KMS-11 (cell line): ENCODE results near the gene PRKCD.

Source experiments
- H2AFZ ChIP-seq: fragments of 200-600 bp; sonication (generic); 2 replicates; pipeline ENCODE4 v1.6.1; 2016; ENCODE audit warnings: antibody characterized with exemption, mixed run types, low read depth
- H3K27ac ChIP-seq: fragments of 200-600 bp; sonication (generic); 2 replicates; pipeline ENCODE4 v1.6.1; 2016; ENCODE audit warnings: mild to moderate bottlenecking, mixed run types
- H3K27me3 ChIP-seq: fragments of 200-600 bp; sonication (generic); 2 replicates; pipeline ENCODE4 v1.6.1; 2017; ENCODE audit warnings: mild to moderate bottlenecking, low read depth, mixed run types, moderate library complexity; ENCODE audit not compliant: insufficient read depth
- H3K36me3 ChIP-seq: fragments of 200-600 bp; sonication (generic); 2 replicates; pipeline ENCODE4 v1.6.1; 2017; ENCODE audit warnings: mild to moderate bottlenecking, mixed run types; ENCODE audit not compliant: insufficient read depth
- H3K4me1 ChIP-seq: fragments of 200-600 bp; sonication (generic); 2 replicates; pipeline ENCODE4 v1.6.1; 2016; ENCODE audit warnings: mild to moderate bottlenecking, low read depth, mixed run types; ENCODE audit not compliant: poor library complexity, severe bottlenecking
- H3K4me2 ChIP-seq: fragments of 200-600 bp; sonication (generic); 2 replicates; pipeline ENCODE4 v1.7.0; 2016; ENCODE audit warnings: mild to moderate bottlenecking, mixed run types
- H3K4me3 ChIP-seq: fragments of 200-600 bp; sonication (generic); IDR thresholded peaks from 2 replicates; pipeline ENCODE4 v1.6.1; 2017; ENCODE audit warnings: low read depth, low read length, mixed read lengths; ENCODE audit not compliant: insufficient read depth
- H3K79me2 ChIP-seq: fragments of 200-600 bp; sonication (generic); 2 replicates; pipeline ENCODE4 v1.6.1; 2016; ENCODE audit warnings: low read depth, mixed run types; ENCODE audit not compliant: insufficient read depth
- H3K9ac ChIP-seq: fragments of 200-600 bp; sonication (generic); 2 replicates; pipeline ENCODE4 v1.6.1; 2016; ENCODE audit warnings: mild to moderate bottlenecking, mixed run types
- H4K20me1 ChIP-seq: fragments of 200-600 bp; sonication (generic); 2 replicates; pipeline ENCODE4 v1.6.1; 2016; ENCODE audit warnings: mild to moderate bottlenecking, mixed run types; ENCODE audit not compliant: insufficient read depth
- TF ChIP-seq, protein P1 (sequence below): fragments of 200-600 bp; sonication (generic); conservative IDR thresholded peaks from 2 replicates; pipeline ENCODE4 v1.6.1; 2017; ENCODE audit warnings: low read depth, mild to moderate bottlenecking, antibody characterized with exemption, low read length, moderate library complexity, mixed read lengths

Gene PRKCD

DNA sequence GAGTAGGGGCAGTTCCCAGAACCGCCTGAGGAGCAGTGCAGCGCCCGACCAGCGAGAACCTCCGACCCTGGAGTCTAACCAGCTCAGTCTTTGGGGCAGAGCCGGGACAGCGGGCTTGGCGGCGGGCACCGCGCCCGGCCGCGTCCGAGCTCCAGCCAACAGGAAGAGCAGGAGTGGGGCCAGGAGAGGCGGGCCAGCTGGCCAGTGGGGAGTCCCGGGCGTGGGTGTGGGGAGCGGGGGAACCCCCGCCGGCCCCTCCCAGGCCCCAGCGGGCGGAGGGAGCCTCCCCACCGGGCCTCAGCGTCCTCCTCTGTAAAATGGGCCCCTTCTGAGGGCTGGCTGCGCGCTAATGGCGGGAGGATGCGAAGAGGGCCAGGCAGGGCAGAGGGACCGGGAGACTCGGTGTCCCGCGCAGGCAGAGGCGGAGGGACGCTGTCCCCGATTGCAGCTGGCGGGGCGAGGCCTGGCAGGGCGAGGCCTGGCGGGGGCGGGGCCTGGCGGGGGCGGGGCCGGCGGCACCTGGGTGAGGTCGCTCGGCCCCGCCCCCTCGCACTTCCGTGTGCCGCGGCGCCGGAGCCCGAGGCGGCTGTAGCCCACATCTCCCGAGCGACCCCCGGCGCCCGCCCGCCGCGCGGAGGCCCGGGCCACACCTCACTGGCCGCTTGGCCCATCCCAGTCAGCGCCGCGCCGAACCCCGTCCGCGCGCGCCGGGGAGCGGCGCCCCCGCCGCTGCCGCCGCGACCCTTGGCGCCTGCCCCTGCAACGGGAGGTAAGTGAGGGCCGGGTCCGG, at the start of gene PRKCD:
PRKCD (plus strand) TSS at position 550 of the 790 bp plus-strand sequence. CDS start 17,214 bp downstream, outside the sequence.
- no peaks in the 10 kb centered on the region for H3K27me3 ChIP-seq
- H3K79me2 ChIP-seq, result no peaks in the 10 kb centered on the region
- TF ChIP-seq, protein P1, sequence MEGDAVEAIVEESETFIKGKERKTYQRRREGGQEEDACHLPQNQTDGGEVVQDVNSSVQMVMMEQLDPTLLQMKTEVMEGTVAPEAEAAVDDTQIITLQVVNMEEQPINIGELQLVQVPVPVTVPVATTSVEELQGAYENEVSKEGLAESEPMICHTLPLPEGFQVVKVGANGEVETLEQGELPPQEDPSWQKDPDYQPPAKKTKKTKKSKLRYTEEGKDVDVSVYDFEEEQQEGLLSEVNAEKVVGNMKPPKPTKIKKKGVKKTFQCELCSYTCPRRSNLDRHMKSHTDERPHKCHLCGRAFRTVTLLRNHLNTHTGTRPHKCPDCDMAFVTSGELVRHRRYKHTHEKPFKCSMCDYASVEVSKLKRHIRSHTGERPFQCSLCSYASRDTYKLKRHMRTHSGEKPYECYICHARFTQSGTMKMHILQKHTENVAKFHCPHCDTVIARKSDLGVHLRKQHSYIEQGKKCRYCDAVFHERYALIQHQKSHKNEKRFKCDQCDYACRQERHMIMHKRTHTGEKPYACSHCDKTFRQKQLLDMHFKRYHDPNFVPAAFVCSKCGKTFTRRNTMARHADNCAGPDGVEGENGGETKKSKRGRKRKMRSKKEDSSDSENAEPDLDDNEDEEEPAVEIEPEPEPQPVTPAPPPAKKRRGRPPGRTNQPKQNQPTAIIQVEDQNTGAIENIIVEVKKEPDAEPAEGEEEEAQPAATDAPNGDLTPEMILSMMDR, result no peak
- H2AFZ ChIP-seq, result peak within 1 kb of the TSS; percentile 79
- no peaks in the 10 kb centered on the region for H4K20me1 ChIP-seq
- H3K9ac ChIP-seq, result peak within 1 kb of the TSS; percentile 51; the same call in 1 of the 2 replicates
- H3K36me3 ChIP-seq, result no peaks in the 10 kb centered on the region
- no peak within 1 kb of the TSS for H3K27ac ChIP-seq
- H3K4me2 ChIP-seq, result peak within 1 kb of the TSS; percentile 71
- peaks cover 14% of the 10 kb centered on the region for H3K4me1 ChIP-seq
- peak within 1 kb of the TSS; percentile 43 for H3K4me3 ChIP-seq

- H3K79me2 ChIP-seq, result no peaks in the 10 kb centered on the region
Measured at GRCh38 chr3:53111822-53112221, 49.2 kb upstream of the PRKCD start.

DNA sequence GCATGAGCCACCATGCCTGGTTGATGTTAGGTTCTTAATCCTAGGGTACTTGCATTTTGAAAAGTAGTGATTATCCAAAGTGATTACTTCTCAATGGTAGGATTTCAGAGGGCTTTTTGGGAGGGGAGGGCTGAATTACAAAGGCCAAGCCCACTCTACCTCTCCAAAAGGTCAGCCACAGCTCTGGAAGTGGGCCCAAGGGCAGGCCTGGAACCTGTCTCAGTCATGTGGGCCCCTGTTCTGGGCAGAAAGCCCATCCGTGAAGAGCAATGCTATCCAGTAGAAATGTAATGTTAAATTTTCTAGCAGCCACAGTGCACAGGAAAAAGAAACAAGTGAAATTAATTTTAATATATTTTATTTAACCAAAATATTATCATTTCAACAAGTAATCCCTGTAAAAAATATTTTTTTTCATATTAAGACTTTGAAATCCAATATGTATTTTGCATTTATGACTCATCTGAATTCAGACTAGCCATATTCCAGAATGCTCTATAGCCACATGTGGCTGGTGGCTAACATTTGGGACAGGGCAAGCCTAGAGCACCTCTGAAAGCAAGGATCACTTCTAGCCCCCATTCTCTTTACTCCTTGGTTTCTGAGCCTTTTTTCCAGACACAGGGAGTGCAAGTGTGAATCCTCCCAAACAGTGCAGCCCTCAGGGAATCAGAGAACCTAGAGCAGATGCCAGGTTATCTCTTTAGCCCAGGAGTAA, 47.6 kb upstream of the PRKCD start:
- Histone ChIP-seq H4K20me1 (no peaks in the 10 kb centered on the region), H3K36me3 (no peaks in the 10 kb centered on the region)

More at GRCh38 chr3:53111822-53112221, 49.2 kb upstream of the PRKCD start:
- Histone ChIP-seq H3K4me1 (peaks cover 38% of the 10 kb centered on the region), H3K9ac (no peak overlapping the region), H3K36me3 (no peaks in the 10 kb centered on the region), H4K20me1 (no peaks in the 10 kb centered on the region), H3K4me3 (no peak overlapping the region), H2AFZ (no peak overlapping the region), H3K27me3 (no peaks in the 10 kb centered on the region), H3K27ac (no peak overlapping the region), H3K4me2 (no peak overlapping the region)
- TF ChIP-seq, protein P1, result no peak

GRCh38 chr3:53114011-53114400, 47.0 kb upstream of the PRKCD start:
- Histone ChIP-seq H3K9ac (no peak overlapping the region), H3K79me2 (no peaks in the 10 kb centered on the region), H3K4me3 (no peak overlapping the region), H3K4me1 (peaks cover 24% of the 10 kb centered on the region), H3K27ac (no peak overlapping the region), H3K27me3 (no peaks in the 10 kb centered on the region), H4K20me1 (no peaks in the 10 kb centered on the region), H2AFZ (no peak overlapping the region), H3K36me3 (no peaks in the 10 kb centered on the region), H3K4me2 (no peak overlapping the region)
- TF ChIP-seq, protein P1, result peak; percentile 83

More for the DNA sequence above, 47.6 kb upstream of the PRKCD start:
- TF ChIP-seq, protein P1, result no peak
- Histone ChIP-seq H3K4me1 (peaks cover 29% of the 10 kb centered on the region), H2AFZ (no peak overlapping the region), H3K27me3 (no peaks in the 10 kb centered on the region), H3K79me2 (no peaks in the 10 kb centered on the region), H3K9ac (no peak overlapping the region), H3K27ac (no peak overlapping the region), H3K4me2 (no peak overlapping the region), H3K4me3 (no peak overlapping the region)
